Activated CD8-positive, alpha-beta T cell treated with anti-CD3 and anti-CD28 coated beads, Interleukin-2, amount 10 ng/mL, durations not matched to agents 7 days and 5 days (primary cell): ENCODE measurements around the gene CTNNB1. TPM values are rescaled to one million over a fixed set of nuclear protein-coding genes. Genes with fewer than 3 reads are reported as not detected.

Experiments used
- ATAC-seq: fragments of 150-1000 bp; cut with Tn5 transposase; one replicate; pipeline ENCODE4 v1.10.0; 2021; ENCODE audit warnings: moderate library complexity
- CTCF ChIA-PET: fragments of 350-600 bp; sonication (Branson Sonifier 250); formaldehyde crosslinking; loops from one replicate; lab custom pipeline; 2021; ENCODE audit warnings: antibody characterized with exemption; lab: Charles Lee
- POLR2A ChIA-PET: fragments of 350-600 bp; sonication (Branson Sonifier 250); formaldehyde crosslinking; loops from one replicate; lab custom pipeline; 2021; ENCODE audit warnings: antibody characterized with exemption; lab: Charles Lee
- DNase-seq: peaks from one replicate; pipeline ENCODE4 v3.0.0-alpha.2; 2020
- H3K27ac Mint-ChIP-seq: one replicate; pipeline ENCODE4 v1.8.0; 2021; ENCODE audit warnings: mild to moderate bottlenecking, mixed read lengths
- H3K27me3 Mint-ChIP-seq: one replicate; pipeline ENCODE4 v1.8.0; 2021; ENCODE audit warnings: low read depth, mixed read lengths
- H3K36me3 Mint-ChIP-seq: one replicate; pipeline ENCODE4 v1.8.0; 2021; ENCODE audit warnings: low read depth, mixed read lengths
- H3K4me1 Mint-ChIP-seq: one replicate; pipeline ENCODE4 v1.8.0; 2021; ENCODE audit warnings: low read depth, mixed read lengths
- H3K4me3 Mint-ChIP-seq: one replicate; pipeline ENCODE4 v1.8.0; 2021; ENCODE audit warnings: mild to moderate bottlenecking, mixed read lengths
- H3K9me3 Mint-ChIP-seq: one replicate; pipeline ENCODE4 v1.8.0; 2022; ENCODE audit warnings: mixed read lengths; ENCODE audit not compliant: insufficient read depth
- total RNA-seq, 2 experiments: library from RNA; stranded (reverse); gene quantifications; one replicate each; pipeline ENCODE4 v1.2.3, GENCODE V29; 2021

Gene CTNNB1
- total RNA-seq, 2 experiments from 2014 or later, result 112 TPM

GRCh38 chr3:41193794-41194539 lies 5.3 kb upstream of the CTNNB1 start:
- peaks cover 49% of the 10 kb centered on the region for H3K27me3 Mint-ChIP-seq
- H3K36me3 Mint-ChIP-seq, result no peaks in the 10 kb centered on the region
- DNase-seq (no peak), ATAC-seq (no peak)
- H3K27ac Mint-ChIP-seq, result no peak overlapping the region
- CTCF ChIA-PET, result no interaction called here
- POLR2A ChIA-PET, result no interaction called here
- H3K4me3 Mint-ChIP-seq, result no peak overlapping the region
- H3K9me3 Mint-ChIP-seq, result no peaks in the 10 kb centered on the region
- peaks cover 8% of the 10 kb centered on the region for H3K4me1 Mint-ChIP-seq

DNA sequence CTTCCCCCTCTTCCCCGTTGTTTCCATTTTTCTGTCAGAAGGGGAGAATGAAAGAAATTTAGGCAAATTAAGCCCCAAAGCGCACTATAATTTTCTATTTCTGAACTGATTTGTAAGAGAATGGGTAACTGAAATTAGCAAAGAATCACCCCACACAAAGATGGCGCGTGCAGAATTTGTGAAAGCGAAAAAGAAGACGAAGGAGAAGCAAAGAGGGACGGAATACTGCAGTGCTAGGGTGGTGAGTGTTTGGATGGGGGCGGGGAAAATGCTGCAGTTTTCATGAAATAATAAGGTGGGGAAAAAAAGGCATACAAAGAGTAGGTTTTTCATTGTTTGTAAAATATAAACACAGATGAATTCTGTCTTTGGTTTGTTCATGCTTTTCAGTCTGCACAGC lies 4.6 kb upstream of the CTNNB1 start:
- CTCF ChIA-PET, result no interaction called here
- no peak overlapping the region for H3K4me3 Mint-ChIP-seq

GRCh38 chr3:41195946-41196345 lies 3.4 kb upstream of the CTNNB1 start:
- Mint-ChIP-seq H3K27ac (no peak overlapping the region), H3K4me1 (peaks cover 6% of the 10 kb centered on the region), H3K36me3 (peaks cover 4% of the 10 kb centered on the region), H3K4me3 (no peak overlapping the region), H3K27me3 (peaks cover 38% of the 10 kb centered on the region), H3K9me3 (no peaks in the 10 kb centered on the region)
- DNase-seq (no peak), ATAC-seq (no peak)
- POLR2A ChIA-PET, result interaction anchor here (0.6 kb wide), 1 partner anchor 293 kb away, joined by 3 read pairs; no protein-coding TSS in a partner anchor
- CTCF ChIA-PET, result no interaction called here

More for the DNA sequence above, 4.6 kb upstream of the CTNNB1 start:
- Mint-ChIP-seq H3K4me1 (peaks cover 5% of the 10 kb centered on the region), H3K9me3 (no peaks in the 10 kb centered on the region), H3K27ac (no peak overlapping the region), H3K27me3 (peaks cover 46% of the 10 kb centered on the region), H3K36me3 (no peaks in the 10 kb centered on the region)
- DNase-seq (no peak), ATAC-seq (no peak)
- POLR2A ChIA-PET, result no interaction called here

GRCh38 chr3:41196499-41197410 lies 2.5 kb upstream of the CTNNB1 start:
- peaks cover 14% of the 10 kb centered on the region for H3K4me1 Mint-ChIP-seq
- peaks cover 9% of the 10 kb centered on the region for H3K36me3 Mint-ChIP-seq
- no peak overlapping the region for H3K27ac Mint-ChIP-seq
- ChIA-PET CTCF (no interaction called here), POLR2A (no interaction called here)
- no peak for ATAC-seq
- H3K4me3 Mint-ChIP-seq, result no peak overlapping the region
- no peak for DNase-seq
- peaks cover 37% of the 10 kb centered on the region for H3K27me3 Mint-ChIP-seq
- H3K9me3 Mint-ChIP-seq, result no peaks in the 10 kb centered on the region

GRCh38 chr3:41198046-41198445 lies 1.3 kb upstream of the CTNNB1 start:
- Mint-ChIP-seq H3K27ac (no peak overlapping the region), H3K36me3 (peaks cover 11% of the 10 kb centered on the region), H3K9me3 (no peaks in the 10 kb centered on the region), H3K4me3 (peak overlapping the region; percentile 80), H3K27me3 (peaks cover 33% of the 10 kb centered on the region), H3K4me1 (peaks cover 27% of the 10 kb centered on the region)
- CTCF ChIA-PET, result interaction anchor here (2.1 kb wide), 1 partner anchor 18 kb away, joined by 10 read pairs; no protein-coding TSS in a partner anchor
- ATAC-seq, result no peak
- POLR2A ChIA-PET, result interaction anchor here (1.6 to 2.6 kb wide), 3 partner anchors 11 to 33 kb away, joined by 6 to 8 read pairs (median 6); no protein-coding TSS in a partner anchor
- no peak for DNase-seq

DNA sequence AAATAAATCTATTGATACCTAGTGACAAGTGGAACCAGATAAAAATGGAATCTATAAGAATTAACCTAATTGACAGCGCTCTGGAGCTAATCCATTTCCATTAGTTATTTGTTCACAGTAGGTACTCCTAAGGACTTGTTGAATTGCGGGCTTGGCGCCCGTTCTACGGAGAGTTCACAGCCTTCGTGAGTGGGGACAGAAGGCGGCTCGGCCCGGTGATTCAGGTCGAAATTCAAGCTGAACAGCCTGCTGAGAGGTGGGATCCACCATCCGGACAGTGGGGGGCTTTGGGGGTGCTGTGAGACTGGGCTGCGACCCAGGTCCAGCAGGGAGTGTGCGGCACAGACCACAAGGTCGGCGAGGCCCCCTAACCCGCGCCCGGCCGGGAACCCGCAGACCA lies 779 bp upstream of the CTNNB1 start:
- ChIA-PET POLR2A (interaction anchor here (0.9 to 2.6 kb wide), 17 partner anchors 8 to 890 kb away, joined by 3 to 16 read pairs (median 6); partner anchors contain the start of genes EIF1B and RPL14), CTCF (interaction anchor here (2.1 kb wide), 1 partner anchor 17 kb away, joined by 10 read pairs; no protein-coding TSS in a partner anchor)
- peak overlapping the region; percentile 76 for H3K27ac Mint-ChIP-seq
- peaks cover 11% of the 10 kb centered on the region for H3K36me3 Mint-ChIP-seq
- DNase-seq (no peak), ATAC-seq (no peak)
- no peaks in the 10 kb centered on the region for H3K9me3 Mint-ChIP-seq
- H3K4me1 Mint-ChIP-seq, result peaks cover 28% of the 10 kb centered on the region
- H3K27me3 Mint-ChIP-seq, result peaks cover 32% of the 10 kb centered on the region
- peak overlapping the region; percentile 80 for H3K4me3 Mint-ChIP-seq

- H3K27me3 Mint-ChIP-seq, result peaks cover 21% of the 10 kb centered on the region
- peaks cover 13% of the 10 kb centered on the region for H3K36me3 Mint-ChIP-seq
- H3K27ac Mint-ChIP-seq, result peak overlapping the region; percentile 84
- H3K4me1 Mint-ChIP-seq, result peaks cover 41% of the 10 kb centered on the region
- no peaks in the 10 kb centered on the region for H3K9me3 Mint-ChIP-seq
- CTCF ChIA-PET, result interaction anchor here (2.1 kb wide), 1 partner anchor 16 kb away, joined by 10 read pairs; no protein-coding TSS in a partner anchor
- H3K4me3 Mint-ChIP-seq, result peak overlapping the region; percentile 87
- ATAC-seq (peak; percentile 36), DNase-seq (peak; percentile 54)
- POLR2A ChIA-PET, result interaction anchor here (0.6 to 2.6 kb wide), 22 partner anchors 8 to 1197 kb away, joined by 3 to 16 read pairs (median 5); partner anchors contain the start of genes EIF1B, RPL14, ULK4 and ZNF619
Observed at GRCh38 chr3:41199866-41200668, 762 bp downstream of the CTNNB1 start.

DNA sequence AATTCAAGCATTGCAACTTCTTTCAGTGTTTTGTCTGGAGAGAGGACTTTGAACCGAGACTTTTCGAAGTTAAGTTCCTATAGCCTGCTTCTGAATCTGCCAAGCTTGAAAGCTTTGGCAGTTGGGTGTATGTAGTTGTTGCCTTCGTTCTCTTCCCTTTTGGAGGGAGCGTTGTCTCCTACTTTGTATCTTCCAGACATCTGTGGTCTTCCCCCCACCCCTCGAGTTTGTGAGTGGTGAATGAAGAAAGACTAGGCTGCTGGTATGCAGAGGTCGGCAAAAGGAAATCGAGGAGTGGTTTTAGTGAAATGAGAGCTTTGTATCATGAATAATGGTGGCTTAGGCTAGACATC lies 1.3 kb downstream of the CTNNB1 start:
- peak; percentile 46 for DNase-seq
- Mint-ChIP-seq H3K36me3 (peaks cover 14% of the 10 kb centered on the region), H3K4me3 (peak overlapping the region; percentile 87), H3K9me3 (no peaks in the 10 kb centered on the region), H3K27me3 (peaks cover 18% of the 10 kb centered on the region), H3K27ac (peak overlapping the region; percentile 84), H3K4me1 (peaks cover 44% of the 10 kb centered on the region)
- ChIA-PET CTCF (no interaction called here), POLR2A (interaction anchor here (0.6 to 2.6 kb wide), 3 partner anchors 10 to 890 kb away, joined by 4 to 8 read pairs (median 5); no protein-coding TSS in a partner anchor)
- peak; percentile 3 for ATAC-seq

- Mint-ChIP-seq H3K4me1 (peaks cover 53% of the 10 kb centered on the region), H3K27ac (no peak overlapping the region), H3K4me3 (peak overlapping the region; percentile 26), H3K36me3 (peaks cover 20% of the 10 kb centered on the region), H3K9me3 (no peaks in the 10 kb centered on the region), H3K27me3 (peaks cover 7% of the 10 kb centered on the region)
- no peak for ATAC-seq
- no peak for DNase-seq
- POLR2A ChIA-PET, result interaction anchor here (0.8 kb wide), 1 partner anchor 15 kb away, joined by 3 read pairs; no protein-coding TSS in a partner anchor
- CTCF ChIA-PET, result interaction anchor here (0.6 kb wide), 1 partner anchor 19 kb away, joined by 3 read pairs; no protein-coding TSS in a partner anchor
Observed at GRCh38 chr3:41202075-41202833, 2.9 kb downstream of the CTNNB1 start.

DNA sequence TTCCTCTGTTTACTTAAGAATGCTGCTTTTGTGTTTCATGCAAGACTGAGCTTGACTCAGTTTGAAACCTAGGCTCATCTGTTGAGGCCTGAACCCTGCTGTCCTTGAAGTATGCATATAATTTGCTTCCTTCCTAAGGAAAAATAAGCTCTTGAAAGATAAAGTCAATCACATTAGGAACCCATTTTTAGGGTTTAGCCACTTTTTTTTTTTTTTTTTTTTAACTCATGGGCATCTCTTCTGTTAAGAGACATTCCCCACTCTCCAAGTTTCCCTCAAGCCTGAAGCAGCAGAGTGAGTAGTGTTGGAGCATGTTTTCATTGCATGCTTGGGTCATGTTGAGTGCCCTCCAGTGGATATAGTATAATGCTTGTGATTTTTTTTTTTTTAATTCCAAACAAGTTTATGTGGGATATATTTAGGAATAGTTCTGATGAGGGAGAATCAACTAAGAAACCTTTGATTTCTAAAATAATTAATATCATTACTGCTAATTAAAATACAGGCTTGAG lies 3.6 kb downstream of the CTNNB1 start:
- Mint-ChIP-seq H3K27ac (no peak overlapping the region), H3K4me1 (peaks cover 59% of the 10 kb centered on the region), H3K36me3 (peaks cover 26% of the 10 kb centered on the region), H3K9me3 (no peaks in the 10 kb centered on the region), H3K27me3 (peaks cover 3% of the 10 kb centered on the region), H3K4me3 (no peak overlapping the region)
- DNase-seq (no peak), ATAC-seq (no peak)
- ChIA-PET CTCF (interaction anchor here (0.6 kb wide), 1 partner anchor 20 kb away, joined by 3 read pairs; no protein-coding TSS in a partner anchor), POLR2A (no interaction called here)
